ENCODE results near the gene SRA1.
A peak's percentile ranks its signal among the peaks of the same experiment; 100 is the strongest.

SRA1 gene

GRCh38 chr5:140568443-140569063 lies 11.3 kb upstream of the SRA1 start:
- H3K79me2 ChIP-seq (ENCODE audit: low read length) = peaks cover 22% of the 10 kb centered on the region
- no peaks in the 10 kb centered on the region for H4K20me1 ChIP-seq (ENCODE audit: insufficient read depth, low read length)
- H3K4me2 ChIP-seq (ENCODE audit: low read length) = peak overlapping the region; percentile 48; the same call in 1 of the 2 replicates
- TF ChIP-seq EZH2phosphoT487 (IDR thresholded peaks at IDR 0.05; ENCODE audit: low read depth) (no peak), CTCF (IDR thresholded peaks at IDR 0.05; ENCODE audit: low read depth, low read length) (no peak)
- no peaks in the 10 kb centered on the region for H3K36me3 ChIP-seq (replicated peaks; ENCODE audit: low read depth, low read length)
- H3K27ac ChIP-seq (ENCODE audit: low read length) = peak overlapping the region; percentile 35
- H3K9me3 ChIP-seq (ENCODE audit: insufficient read depth, low read length) = no peaks in the 10 kb centered on the region
- H3K27me3 ChIP-seq (ENCODE audit: low read depth, low read length) = no peaks in the 10 kb centered on the region
- no peak overlapping the region for H2AFZ ChIP-seq (ENCODE audit: low read depth, low read length)
- peaks cover 28% of the 10 kb centered on the region for H3K4me1 ChIP-seq (ENCODE audit: low read length)
- H3K9ac ChIP-seq (ENCODE audit: low read length) = no peak overlapping the region
- no peak overlapping the region for H3K4me3 ChIP-seq (ENCODE audit: low read length)

GRCh38 chr5:140567871-140568270 lies 10.6 kb upstream of the SRA1 start:
- Histone ChIP-seq H3K27ac (ENCODE audit: low read length) (no peak overlapping the region), H3K36me3 (replicated peaks; ENCODE audit: low read depth, low read length) (no peaks in the 10 kb centered on the region), H2AFZ (ENCODE audit: low read depth, low read length) (no peak overlapping the region), H4K20me1 (ENCODE audit: insufficient read depth, low read length) (no peaks in the 10 kb centered on the region), H3K27me3 (ENCODE audit: low read depth, low read length) (no peaks in the 10 kb centered on the region), H3K9ac (ENCODE audit: low read length) (no peak overlapping the region), H3K4me2 (ENCODE audit: low read length) (no peak overlapping the region), H3K4me1 (ENCODE audit: low read length) (peaks cover 33% of the 10 kb centered on the region), H3K79me2 (ENCODE audit: low read length) (peaks cover 26% of the 10 kb centered on the region), H3K9me3 (ENCODE audit: insufficient read depth, low read length) (no peaks in the 10 kb centered on the region), H3K4me3 (ENCODE audit: low read length) (no peak overlapping the region)
- TF ChIP-seq EZH2phosphoT487 (IDR thresholded peaks at IDR 0.05; ENCODE audit: low read depth) = no peak

DNA sequence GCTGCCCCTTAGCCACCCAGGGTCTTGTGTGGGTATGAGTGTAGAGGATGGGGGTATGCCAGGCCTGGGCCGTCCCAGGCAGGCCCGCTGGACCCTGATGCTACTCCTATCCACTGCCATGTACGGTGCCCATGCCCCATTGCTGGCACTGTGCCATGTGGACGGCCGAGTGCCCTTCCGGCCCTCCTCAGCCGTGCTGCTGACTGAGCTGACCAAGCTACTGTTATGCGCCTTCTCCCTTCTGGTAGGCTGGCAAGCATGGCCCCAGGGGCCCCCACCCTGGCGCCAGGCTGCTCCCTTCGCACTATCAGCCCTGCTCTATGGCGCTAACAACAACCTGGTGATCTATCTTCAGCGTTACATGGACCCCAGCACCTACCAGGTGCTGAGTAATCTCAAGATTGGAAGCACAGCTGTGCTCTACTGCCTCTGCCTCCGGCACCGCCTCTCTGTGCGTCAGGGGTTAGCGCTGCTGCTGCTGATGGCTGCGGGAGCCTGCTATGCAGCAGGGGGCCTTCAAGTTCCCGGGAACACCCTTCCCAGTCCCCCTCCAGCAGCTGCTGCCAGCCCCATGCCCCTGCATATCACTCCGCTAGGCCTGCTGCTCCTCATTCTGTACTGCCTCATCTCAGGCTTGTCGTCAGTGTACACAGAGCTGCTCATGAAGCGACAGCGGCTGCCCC lies 10.0 kb upstream of the SRA1 start:
- no peak overlapping the region for H3K27ac ChIP-seq (ENCODE audit: low read length)
- H3K79me2 ChIP-seq (ENCODE audit: low read length) = peaks cover 26% of the 10 kb centered on the region
- no peak overlapping the region for H3K4me3 ChIP-seq (ENCODE audit: low read length)
- H3K27me3 ChIP-seq (ENCODE audit: low read depth, low read length) = no peaks in the 10 kb centered on the region
- no peaks in the 10 kb centered on the region for H4K20me1 ChIP-seq (ENCODE audit: insufficient read depth, low read length)
- H3K9me3 ChIP-seq (ENCODE audit: insufficient read depth, low read length) = no peaks in the 10 kb centered on the region
- H3K9ac ChIP-seq (ENCODE audit: low read length) = no peak overlapping the region
- H3K36me3 ChIP-seq (replicated peaks; ENCODE audit: low read depth, low read length) = no peaks in the 10 kb centered on the region
- no peak for TF ChIP-seq CTCF (IDR thresholded peaks at IDR 0.05; ENCODE audit: low read depth, low read length)
- no peak for TF ChIP-seq EZH2phosphoT487 (IDR thresholded peaks at IDR 0.05; ENCODE audit: low read depth)
- peaks cover 33% of the 10 kb centered on the region for H3K4me1 ChIP-seq (ENCODE audit: low read length)
- no peak overlapping the region for H3K4me2 ChIP-seq (ENCODE audit: low read length)
- H2AFZ ChIP-seq (ENCODE audit: low read depth, low read length) = no peak overlapping the region

DNA sequence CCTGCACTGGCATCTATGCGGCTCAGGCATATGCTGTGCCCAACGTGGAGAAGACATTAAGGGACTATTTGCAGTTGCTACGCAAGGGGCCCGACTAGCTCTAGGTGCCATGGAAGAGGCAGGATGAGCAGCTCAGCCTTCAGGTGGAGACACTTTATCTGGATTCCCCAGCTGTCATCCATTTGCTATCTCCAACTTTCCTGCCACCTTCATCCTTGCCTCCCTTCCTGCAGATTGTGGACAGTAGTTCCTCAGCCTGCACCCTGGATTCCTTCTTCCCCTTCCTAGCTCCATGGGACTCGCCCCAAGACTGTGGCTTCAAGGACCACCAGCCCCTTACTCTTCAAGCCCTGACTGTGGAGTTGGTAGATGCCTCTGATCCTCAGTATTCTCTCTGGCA lies 9.4 kb upstream of the SRA1 start:
- Histone ChIP-seq H3K27ac (ENCODE audit: low read length) (no peak overlapping the region), H4K20me1 (ENCODE audit: insufficient read depth, low read length) (no peaks in the 10 kb centered on the region)

More for the DNA sequence above, 9.4 kb upstream of the SRA1 start:
- no peak overlapping the region for H3K4me3 ChIP-seq (ENCODE audit: low read length)
- no peaks in the 10 kb centered on the region for H3K36me3 ChIP-seq (replicated peaks; ENCODE audit: low read depth, low read length)
- TF ChIP-seq CTCF (IDR thresholded peaks at IDR 0.05; ENCODE audit: low read depth, low read length) = no peak
- no peak for TF ChIP-seq EZH2phosphoT487 (IDR thresholded peaks at IDR 0.05; ENCODE audit: low read depth)
- no peak overlapping the region for H3K4me2 ChIP-seq (ENCODE audit: low read length)
- H3K79me2 ChIP-seq (ENCODE audit: low read length) = peaks cover 26% of the 10 kb centered on the region
- peaks cover 33% of the 10 kb centered on the region for H3K4me1 ChIP-seq (ENCODE audit: low read length)
- no peak overlapping the region for H2AFZ ChIP-seq (ENCODE audit: low read depth, low read length)
- H3K9me3 ChIP-seq (ENCODE audit: insufficient read depth, low read length) = no peaks in the 10 kb centered on the region
- no peak overlapping the region for H3K9ac ChIP-seq (ENCODE audit: low read length)
- no peaks in the 10 kb centered on the region for H3K27me3 ChIP-seq (ENCODE audit: low read depth, low read length)

All from OCI-LY3 (cell line).